Liver (tissue), 3 donors: ENCODE results near the gene IFT74.

ENCODE experiments used
- CTCF ChIP-seq: fragments of 150-350 bp; IDR thresholded peaks from 2 replicates; pipeline ENCODE4 v1.5.1; 2017; ENCODE audit warnings: improper control_type of control experiment, low read depth, low read length; ENCODE audit not compliant: missing input control
- RXRA ChIP-seq, 2 donors: IDR thresholded peaks; 2 replicates each; pipeline ENCODE4 v1.6.1; 2017 to 2018; ENCODE audit warnings: antibody characterized with exemption in 2 of 2, mild to moderate bottlenecking in 1 of 2
- SP1 ChIP-seq: IDR thresholded peaks from 2 replicates; pipeline ENCODE4 v1.6.1; 2018; ENCODE audit warnings: antibody characterized with exemption, mild to moderate bottlenecking
- TAF1 ChIP-seq: conservative IDR thresholded peaks from 2 replicates; pipeline ENCODE4 v1.6.1; 2016; ENCODE audit warnings: antibody characterized with exemption, mild to moderate bottlenecking
- ZBTB33 ChIP-seq: IDR thresholded peaks from 2 replicates; pipeline ENCODE4 v1.6.1; 2016; ENCODE audit warnings: antibody characterized with exemption
- donor health status: healthy.
- donor health status: healthy.

GRCh38 chr9:26947736-26948135 lies 8.5 kb upstream of the IFT74 start:
- TF ChIP-seq RXRA (IDR thresholded peaks at IDR 0.05): no peak
- no peak for TF ChIP-seq SP1
- TF ChIP-seq CTCF: no peak
- TF ChIP-seq TAF1: no peak
- TF ChIP-seq ZBTB33: no peak
